ENCODE data around the gene STAT2.
"Not testable (repeated sequence)": the region's sequence is repeated elsewhere in the genome, so short reads cannot be mapped to it uniquely, and the experiment has no call there.

STAT2 gene

DNA sequence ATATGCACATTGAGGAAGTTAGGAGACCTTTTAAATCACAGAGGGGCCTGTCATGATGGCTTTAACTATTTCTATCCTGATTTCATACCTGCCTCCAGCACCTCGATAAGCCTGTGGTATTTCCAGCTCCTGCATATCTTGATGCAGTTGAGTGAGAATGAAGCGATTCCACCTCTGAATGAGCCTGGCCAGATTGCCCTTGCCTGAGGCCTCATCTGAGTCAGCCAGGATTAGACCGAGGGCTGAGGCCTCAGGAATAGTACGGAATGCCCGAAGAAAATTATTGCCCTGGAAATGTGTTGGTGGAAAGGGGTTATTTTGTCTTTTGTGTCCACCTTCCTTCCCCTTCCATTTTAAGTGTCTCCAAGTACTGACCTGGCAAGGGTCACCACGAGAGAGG, 35.7 kb downstream of the STAT2 start:
- no peak for DNase-seq

DNA sequence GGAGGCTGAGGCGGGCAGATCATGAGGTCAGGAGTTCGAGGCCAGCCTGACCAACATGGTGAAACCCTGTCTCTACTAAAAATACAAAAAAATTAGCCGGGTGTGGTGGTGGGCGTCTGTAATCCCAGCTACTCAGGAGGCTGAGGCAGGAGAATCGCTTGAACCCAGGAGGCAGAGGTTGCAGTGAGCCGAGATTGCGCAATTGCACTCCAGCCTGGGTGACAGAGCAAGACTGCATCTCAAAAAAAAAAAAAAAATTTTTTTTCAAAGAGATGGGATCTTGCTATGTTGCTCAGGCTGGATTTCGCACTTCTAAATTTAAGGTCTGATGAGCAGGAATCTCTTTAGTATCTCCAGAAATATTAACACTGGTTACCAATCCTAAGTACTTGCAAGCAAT, 38.3 kb downstream of the STAT2 start:
- not testable (repeated sequence) for DNase-seq

DNA sequence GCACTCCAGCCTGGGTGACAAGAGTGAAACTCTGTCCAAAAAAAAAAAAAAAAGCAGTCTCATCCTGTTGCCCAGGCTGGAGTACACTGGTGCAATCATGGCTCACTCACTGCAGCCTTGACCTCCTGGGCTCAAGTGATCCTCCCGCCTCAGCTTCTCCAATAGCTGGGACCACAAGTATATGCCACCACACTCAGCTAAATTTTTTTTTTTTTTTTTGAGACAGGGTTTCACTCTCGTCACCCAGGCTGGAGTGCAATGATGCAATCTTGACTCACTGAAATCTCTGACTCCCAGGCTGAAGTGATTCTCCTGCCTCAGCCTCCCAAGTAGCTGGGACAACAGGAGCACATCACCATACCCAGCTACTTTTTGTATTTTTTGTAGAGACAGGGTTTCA, 38.9 kb downstream of the STAT2 start:
- peak; percentile 50 for DNase-seq

DNA sequence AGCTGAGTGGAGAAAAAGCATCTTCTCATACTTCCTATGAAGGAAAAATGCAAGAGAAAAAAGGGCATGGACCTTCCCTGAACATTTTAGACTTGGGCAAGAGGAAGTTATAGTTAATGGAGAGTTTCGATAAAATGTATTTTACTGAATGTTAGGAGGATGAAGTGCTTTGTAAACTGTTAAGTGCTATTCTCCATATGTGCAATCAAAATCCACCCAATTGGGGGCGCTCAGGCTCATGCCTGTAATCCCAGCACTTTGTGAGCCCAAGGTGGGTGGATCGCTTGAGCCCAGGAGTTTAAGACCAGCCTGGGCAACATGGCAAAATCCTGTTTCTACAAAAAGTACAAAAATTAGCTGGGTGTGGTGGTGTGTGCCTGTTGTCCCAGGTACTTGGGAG, 42.2 kb downstream of the STAT2 start:
- no peak for DNase-seq

DNA sequence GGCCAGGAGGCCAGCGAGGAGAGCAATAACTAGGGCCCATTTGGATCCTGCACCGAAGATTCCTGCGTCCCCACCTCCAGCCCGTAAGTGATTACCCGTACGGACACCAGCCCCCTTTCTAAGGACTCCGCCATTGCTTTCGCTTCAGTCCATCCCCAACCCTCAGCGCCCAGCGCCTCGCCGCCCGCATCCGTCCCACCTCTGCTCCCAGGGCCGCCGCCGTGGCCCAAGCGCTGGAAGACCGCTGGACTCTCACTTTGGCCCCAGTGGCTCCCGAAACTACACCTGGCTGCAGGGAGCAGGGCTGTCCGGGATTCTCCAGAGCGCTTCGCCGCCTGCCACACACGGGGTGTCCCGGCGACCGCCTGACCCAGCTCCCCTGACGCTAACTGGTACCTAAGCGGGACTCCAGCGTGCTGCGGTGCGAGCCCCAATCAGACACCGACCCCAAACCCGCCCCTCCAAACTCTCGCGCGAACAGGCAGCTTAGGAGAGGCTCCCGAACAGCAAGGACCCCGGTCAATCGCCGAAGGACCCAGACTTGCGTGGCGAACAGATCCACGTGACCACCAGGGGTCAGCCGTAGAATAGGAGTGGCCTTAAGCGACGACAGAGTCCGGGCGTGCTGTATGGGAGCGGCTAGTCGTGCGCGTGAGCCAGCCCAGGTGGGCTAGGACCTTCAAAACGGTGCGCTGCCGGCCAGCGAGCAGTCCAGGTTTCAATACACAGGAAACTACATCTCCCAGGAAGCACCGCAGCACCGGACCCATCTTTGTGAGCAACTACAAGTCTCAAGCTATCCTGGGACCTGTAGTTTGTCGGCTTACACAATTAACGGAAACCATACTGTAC, 44.1 kb downstream of the STAT2 start, which contains the start of gene CNPY2:
CNPY2 (minus strand) TSS at position 367 of the 852 bp plus-strand sequence. CDS start 771 bp downstream, outside the sequence.
- peak; percentile 98 for DNase-seq

DNA sequence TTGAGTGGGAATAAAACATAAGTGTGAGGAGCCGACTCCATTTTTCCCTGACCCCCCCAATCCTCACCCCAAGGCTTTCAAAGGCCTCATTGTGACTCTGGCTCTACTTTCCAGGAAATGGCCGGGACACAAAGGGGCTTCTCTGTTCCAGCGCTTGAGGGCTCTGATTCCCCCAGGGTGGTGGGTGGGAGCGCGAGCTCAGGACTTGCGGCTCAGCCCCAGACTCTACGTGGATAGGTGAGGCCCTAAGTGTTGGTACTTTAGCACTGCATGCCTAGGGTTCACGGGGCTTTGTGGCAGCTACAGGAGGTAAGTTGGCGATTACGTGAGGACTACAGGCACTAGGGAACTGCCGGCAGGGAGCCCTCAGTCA, 44.7 kb downstream of the STAT2 start:
- no peak for DNase-seq

DNA sequence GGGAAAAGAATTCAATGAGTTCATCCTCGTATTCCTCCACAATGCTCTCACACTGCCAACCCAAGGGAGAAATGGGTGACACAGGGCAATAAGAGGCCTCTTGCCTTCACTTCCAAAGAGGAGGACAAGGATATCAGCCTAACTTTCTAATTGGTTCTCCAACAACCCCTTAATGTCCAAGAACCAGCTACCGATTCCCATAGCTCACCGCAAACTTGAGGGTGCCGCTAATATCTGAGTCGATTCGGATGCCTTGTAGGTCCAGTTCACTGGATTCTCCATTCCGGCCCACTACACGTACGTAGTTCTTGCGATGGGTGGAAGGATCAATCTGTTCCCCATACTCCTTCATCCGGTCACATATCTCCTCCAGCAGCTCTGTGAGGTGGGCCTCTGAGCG, 48.9 kb downstream of the STAT2 start:
- no peak for DNase-seq

DNA sequence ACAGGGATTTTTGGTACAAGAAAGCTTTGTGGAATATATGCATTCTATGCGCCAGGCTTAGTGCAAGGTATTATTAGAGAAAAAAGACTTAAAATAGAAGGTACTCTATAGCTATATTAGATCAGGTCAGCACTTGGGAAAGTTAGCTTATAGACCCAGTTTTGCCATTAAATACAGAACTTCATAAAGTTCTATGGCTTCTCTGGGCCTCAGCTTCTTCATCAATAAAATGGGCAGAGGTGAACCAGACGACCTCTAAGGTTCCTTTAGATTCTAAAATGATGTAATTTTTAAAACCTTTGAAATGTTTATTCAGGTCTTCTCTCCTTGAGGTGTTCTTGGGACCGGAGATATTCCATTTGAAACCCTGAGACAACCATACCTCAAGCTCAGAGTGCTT, 51.2 kb downstream of the STAT2 start:
- no peak for DNase-seq

DNA sequence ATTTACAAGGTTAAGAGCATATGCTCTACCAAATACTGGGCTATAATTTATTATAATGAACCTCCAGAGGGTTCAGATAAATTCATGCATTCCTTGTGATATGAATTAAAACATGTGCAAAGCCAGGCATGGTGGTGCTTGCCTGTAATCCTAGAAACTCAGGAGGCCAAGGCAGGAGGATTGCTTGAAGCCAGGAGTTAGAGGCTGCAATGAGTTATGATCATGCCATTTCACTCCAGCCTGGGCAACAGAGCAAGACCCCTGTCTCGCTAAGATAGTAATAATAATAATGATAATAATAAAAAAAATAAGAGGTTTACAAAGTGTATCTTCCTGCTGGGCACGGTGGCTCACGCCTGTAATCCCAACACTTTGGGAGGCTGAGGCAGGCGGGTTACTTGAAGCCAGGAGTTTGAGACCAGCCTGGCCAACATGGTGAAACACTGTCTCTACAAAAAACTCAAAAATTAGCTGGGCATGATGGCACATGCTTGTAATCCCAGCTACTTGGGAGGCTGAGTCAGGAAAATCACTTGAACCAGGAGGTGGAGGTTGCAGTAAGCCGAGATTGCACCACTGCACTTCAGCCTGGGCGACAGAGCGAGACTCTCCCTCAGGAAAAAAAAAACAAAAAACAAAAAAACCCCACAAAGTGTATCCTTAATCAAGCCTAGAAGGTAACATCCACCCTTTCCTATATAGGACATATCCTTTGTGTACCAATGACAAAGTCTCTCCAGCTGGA, 52.5 kb downstream of the STAT2 start:
- no peak for DNase-seq

DNA sequence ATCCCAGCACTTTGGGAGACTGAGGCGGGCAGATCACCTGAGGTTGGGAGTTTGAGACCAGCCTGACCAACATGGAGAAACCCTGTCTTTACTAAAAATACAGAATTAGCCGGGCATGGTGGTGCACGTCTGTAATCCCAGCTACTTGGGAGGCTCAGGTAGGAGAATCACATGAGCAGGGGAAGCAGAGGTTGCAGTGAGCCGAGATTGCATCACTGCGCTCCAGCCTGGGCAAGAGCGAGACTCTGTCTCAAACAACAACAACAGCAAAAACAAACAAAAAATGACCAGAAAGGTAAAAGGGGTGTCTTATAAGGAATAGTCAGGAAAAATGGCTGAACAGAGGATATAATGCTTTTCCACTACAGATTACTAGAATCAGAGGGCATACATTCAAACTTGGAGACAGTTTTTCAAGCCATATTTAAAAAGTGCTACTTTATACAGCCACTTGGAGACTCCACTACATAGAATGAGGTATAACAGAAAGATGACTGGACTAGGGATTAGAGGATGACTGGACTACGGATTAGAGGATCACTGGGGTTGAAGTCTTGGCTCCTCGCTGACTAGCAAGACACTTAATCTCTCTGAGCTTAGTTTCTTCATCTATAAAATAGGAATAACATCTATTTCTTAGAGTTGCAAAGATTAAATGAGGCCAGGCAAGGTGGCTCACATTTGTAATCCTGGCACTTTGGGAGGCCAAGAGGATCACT, 54.9 kb downstream of the STAT2 start:
- DNase-seq, result no peak

DNA sequence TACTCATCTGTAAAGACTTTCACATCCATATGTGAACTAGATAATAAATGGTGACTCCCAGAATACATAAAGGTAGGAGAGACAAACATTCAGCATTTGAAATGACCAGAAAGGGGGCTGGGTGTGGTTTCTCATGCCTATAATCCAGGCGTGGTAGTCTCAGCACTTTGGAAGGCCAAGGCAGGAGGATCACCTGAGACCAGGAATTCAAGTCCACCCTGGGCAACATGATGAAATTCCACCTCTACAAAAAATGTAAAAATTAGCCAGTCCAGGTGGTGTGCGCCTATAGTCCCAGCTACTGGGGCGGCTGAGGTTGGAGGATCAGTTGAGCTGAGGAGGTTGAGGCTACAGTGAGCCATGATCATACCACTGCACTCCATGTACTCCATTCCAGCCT, 55.6 kb downstream of the STAT2 start:
- DNase-seq, result no peak

DNA sequence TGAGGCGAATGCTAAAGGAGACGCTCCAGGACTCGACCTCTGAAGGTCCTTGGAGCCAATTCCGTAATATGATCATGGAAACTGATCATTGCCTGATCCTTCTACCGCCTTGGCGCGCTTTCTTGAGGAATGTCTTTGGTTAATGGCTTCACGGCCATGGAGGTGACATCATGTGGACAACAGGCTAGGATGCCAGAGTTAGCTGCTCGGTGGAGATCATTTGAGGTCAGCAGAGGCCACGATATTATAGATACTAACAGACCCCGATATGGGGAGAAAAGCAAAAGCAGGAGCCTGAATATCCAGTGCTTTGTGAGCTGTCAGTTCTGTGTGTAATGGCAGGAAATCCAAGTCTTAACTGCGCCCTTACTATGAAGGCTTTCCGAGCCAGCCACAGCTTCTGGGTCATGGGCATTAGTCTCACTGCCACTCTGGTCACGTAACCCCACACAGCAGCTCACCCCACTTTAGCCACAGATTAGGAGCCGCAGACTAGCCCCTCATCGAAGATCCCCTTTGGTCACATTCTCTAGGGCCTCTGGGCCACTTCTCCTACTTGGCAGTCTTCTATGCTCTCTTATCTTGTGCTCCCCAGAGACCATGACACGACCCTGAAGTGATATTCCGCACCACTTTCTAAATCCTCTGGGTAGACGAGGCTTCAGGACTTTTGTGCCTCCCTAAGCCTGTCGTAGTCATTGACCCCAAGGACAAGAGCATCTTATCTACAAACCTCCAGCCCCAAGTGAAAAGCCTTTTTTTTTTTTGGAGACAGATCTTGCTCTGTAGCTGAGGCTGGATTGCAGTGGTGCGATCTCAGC, 59.1 kb downstream of the STAT2 start:
- no peak for DNase-seq

DNA sequence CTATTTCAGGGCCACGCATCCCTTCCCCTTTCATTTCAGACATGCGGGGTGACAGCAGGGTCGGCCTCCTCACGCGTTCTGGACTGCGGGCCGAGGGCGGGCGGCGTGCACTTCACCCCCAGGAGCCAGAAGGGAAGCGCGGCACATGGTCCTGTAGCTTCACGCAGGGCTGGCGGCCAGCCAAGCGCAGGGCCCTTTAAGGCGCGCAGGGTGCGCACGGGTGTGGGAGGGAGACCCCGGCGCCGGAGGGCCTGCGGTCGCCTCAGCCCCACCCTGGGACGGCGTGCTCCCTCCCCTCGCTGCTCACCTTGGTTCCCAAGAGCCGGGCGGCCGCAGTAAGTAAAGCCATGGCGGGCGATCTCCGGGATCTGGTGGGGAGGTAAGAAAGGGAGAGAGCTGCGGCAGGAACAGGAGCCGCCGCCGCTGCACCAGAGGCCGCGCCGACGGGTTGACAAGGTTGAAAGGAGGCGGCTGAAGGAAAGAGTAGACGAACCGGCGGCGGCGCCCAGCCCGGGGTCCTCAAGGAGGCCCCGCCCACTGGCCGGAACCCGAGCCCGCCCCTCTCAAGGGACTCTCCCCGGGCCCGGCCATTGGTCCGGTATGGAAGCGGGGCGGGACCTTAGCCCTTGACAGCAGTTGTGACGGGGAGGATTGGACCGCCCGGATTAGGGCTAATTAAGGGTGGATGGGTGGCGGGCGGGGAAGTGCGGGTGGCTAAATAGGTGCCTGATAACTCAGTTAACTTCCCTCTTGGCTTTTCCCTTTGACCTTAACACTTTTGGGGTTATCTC, 59.9 kb downstream of the STAT2 start, which contains the start of gene CS:
CS (minus strand) TSS at position 478 of the 791 bp plus-strand sequence; CDS start at position 349, 129 bp downstream.
- DNase-seq, result peak; percentile 98

DNA sequence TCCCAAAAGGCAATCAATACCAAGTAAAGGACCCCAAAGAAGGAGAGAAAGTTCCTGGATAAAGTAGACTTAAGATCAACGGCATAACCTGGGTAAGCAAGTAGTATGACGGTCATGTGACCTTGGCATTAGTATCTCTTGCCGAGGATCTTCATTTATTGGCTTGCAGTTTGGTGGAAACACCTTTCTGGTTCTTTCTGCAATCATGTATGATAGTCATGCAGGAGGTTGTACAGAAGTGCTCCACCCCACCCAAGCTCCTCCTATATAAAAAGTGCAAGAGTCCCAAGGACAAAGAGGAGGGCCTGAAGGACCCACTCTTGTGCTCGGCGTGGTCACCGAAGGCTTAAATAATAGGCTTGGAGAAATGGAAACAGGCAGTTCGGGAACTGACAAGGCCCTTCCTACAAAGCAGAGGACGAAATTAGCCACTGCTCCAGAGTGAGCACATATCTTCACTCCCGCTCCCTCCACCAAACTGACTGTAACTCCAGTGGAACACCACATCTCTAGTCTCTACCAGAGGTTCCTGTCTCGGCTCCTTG, 60.5 kb downstream of the STAT2 start:
- DNase-seq, result no peak

DNA sequence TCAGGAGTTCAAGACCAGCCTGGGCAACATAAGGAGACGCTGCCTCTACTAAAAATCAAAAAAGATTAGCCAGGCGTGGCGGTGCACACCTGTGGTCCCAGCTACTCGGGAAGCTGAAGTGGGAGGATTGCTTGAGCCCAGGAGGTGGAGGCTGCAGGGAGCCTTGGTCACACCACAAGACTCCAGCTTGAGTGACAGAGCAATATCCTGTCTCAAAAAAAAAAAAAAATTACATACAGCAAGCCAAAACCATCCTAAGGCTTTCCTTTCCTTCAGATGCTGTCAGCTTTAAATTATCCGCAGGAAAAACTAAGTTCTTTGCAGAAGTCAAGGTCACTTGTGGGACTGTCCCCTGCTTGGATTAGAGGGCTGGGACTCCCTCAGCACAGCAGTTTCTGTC, 61.1 kb downstream of the STAT2 start:
- DNase-seq, result no peak

DNA sequence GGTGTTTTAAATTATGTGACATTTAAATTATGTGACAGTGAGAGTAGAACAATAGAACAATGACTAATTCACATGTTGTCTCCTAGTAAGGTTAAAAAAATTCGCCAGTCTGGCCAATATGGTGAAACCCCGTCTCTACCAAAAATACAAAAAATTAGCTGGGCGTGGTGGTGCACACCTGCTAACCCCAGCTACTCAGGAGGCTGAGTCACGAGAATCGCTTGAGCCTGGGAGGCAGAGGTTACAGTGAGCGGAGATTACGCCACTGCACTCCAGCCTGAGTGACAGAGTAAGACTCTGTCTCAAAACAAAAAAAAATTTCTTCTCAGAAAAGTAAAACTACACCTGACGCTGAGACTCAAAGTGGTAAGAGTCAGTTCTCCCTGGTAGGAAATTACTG, 62.5 kb downstream of the STAT2 start:
- no peak for DNase-seq

DNA sequence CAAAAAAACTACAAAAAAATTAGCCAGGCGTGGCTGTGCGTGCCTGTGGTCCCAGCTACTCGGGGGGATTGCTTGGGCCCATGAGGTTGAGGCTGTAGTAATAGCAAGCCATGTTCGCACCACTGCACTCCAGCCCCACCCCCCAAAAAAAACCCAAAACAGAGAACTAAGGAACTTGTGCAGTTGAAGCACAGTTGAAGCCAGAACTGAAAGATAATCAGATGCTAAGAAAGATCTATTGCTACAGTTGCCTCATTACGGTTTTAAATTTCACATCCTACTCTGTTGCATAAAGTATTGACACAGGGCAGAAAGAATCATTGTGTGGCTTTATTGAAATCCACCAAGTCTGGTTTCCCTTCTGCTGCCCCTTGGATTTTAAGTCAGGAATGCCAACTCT, 63.6 kb downstream of the STAT2 start:
- no peak for DNase-seq

DNA sequence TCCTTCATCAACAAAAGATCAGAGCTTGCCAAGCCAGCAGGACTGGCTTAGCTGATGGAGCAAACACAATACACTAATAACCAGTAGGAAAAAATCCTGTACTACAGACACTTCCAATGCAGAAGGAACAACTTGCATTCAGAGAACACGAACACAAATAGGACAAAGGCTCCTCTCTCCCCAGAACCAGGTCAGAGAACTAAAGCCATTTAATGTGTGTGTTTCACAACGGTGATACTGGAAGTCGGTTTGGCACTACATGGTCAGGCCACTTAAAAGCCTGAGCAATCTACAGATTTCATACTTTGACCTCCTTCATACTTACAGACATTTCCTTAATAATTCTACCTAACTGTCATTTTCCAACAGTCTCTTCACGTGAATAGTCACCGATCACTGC, 66.1 kb downstream of the STAT2 start:
- no peak for DNase-seq

Measured in HCEC 1CT (cell line).